Panc1 (cell line): ENCODE data around the gene MEMO1. TPM values are rescaled to one million over a fixed set of nuclear protein-coding genes. Genes with fewer than 3 reads are reported as not detected.

ENCODE experiments used
- ATAC-seq: fragments of 200-7000 bp; cut with Tn5 transposase; 2 replicates; pipeline ENCODE4 v1.9.1; 2020; ENCODE audit warnings: mild to moderate bottlenecking, moderate library complexity
- BruUV-seq: library from RNA; stranded (reverse); fragments of 400-500 nt; replicated peaks from 2 replicates; lab custom pipeline; 2021; lab: Mats Ljungman, UMichigan
- CTCF ChIA-PET: fragments of 300-600 bp; sonication (Branson Sonifier 250); formaldehyde crosslinking; loops from one replicate; lab custom pipeline; 2022; ENCODE audit warnings: antibody characterized with exemption; lab: Charles Lee
- POLR2A ChIA-PET: fragments of 300-600 bp; sonication (Branson Sonifier 250); formaldehyde crosslinking; loops from one replicate; lab custom pipeline; 2022; ENCODE audit warnings: antibody characterized with exemption; lab: Charles Lee
- DNase-seq: peaks from one replicate; pipeline ENCODE4 v3.0.0-alpha.2; 2010; ENCODE audit warnings: low read depth, low spot score
- H3K27ac ChIP-seq: 2 replicates; pipeline ENCODE4 v1.5.1; 2011; ENCODE audit warnings: mild to moderate bottlenecking, low read length, inconsistent platforms
- H3K27me3 ChIP-seq: fragments of 200-500 bp; sonication (Bioruptor generic); 2 replicates; pipeline ENCODE4 v1.6.0; 2014; ENCODE audit warnings: low read length, inconsistent platforms; ENCODE audit not compliant: control insufficient read depth, insufficient read depth
- H3K36me3 ChIP-seq: fragments of 200-500 bp; sonication (Bioruptor generic); 2 replicates; pipeline ENCODE4 v1.5.1; 2014; ENCODE audit warnings: inconsistent platforms, mild to moderate bottlenecking, low read length, moderate library complexity; ENCODE audit not compliant: control insufficient read depth, insufficient read depth
- H3K4me1 ChIP-seq: 2 replicates; pipeline ENCODE4 v1.5.1; 2011; ENCODE audit warnings: inconsistent platforms, mild to moderate bottlenecking, low read length, moderate library complexity; ENCODE audit not compliant: control insufficient read depth, insufficient read depth
- H3K4me3 ChIP-seq, 2 experiments: 2 replicates each; pipeline ENCODE4 v1.5.1; 2011 to 2012; ENCODE audit warnings: low read depth in 2 of 2, low read length in 2 of 2, mild to moderate bottlenecking in 2 of 2, inconsistent platforms in 1 of 2, moderate library complexity in 1 of 2
- H3K9me3 ChIP-seq: fragments of 200-500 bp; sonication (Bioruptor generic); 2 replicates; pipeline ENCODE4 v1.5.1; 2014; ENCODE audit warnings: low read depth, mild to moderate bottlenecking, inconsistent platforms, low read length, moderate library complexity; ENCODE audit not compliant: control insufficient read depth, insufficient read depth
- POLR2AphosphoS5 ChIP-seq: IDR thresholded peaks from 2 replicates; pipeline ENCODE4 v1.6.1; 2012; ENCODE audit warnings: mild to moderate bottlenecking, low read depth, low read length, moderate library complexity
- SIN3A ChIP-seq: IDR thresholded peaks from 2 replicates; pipeline ENCODE4 v1.6.1; 2012; ENCODE audit warnings: low read depth, mild to moderate bottlenecking, low read length, moderate library complexity, borderline replicate concordance; ENCODE audit not compliant: insufficient read depth
- TCF7L2 ChIP-seq: IDR thresholded peaks from 2 replicates; pipeline ENCODE4 v1.6.1; 2011; ENCODE audit warnings: mild to moderate bottlenecking, low read depth, low read length, inconsistent platforms
- in situ Hi-C: cut with HindIII; loops from 2 replicates; pipeline ENCODE4 v1.10.0; 2016; ENCODE audit warnings: low sequenced_read_pairs, low pct_unique_long_range_greater_than_20kb
- intact Hi-C: fragments of 100-400 bp; cut with micrococcal nuclease; formaldehyde crosslinking; loops from one replicate; pipeline ENCODE4 v1.10.0; 2022; ENCODE audit not compliant: unreplicated experiment
- total RNA-seq: library from RNA; stranded (reverse); gene quantifications from one replicate; pipeline ENCODE4 v1.2.1, GENCODE V29; 2021; ENCODE audit not compliant: unreplicated experiment
- TF ChIP-seq, protein P1 (sequence below), 2 experiments: IDR thresholded peaks; 2 replicates each; pipeline ENCODE4 v1.6.1; 2011 to 2012; ENCODE audit warnings: low read depth in 2 of 2, control low read depth in 1 of 2, low read length in 1 of 2, mild to moderate bottlenecking in 1 of 2, moderate library complexity in 1 of 2; ENCODE audit not compliant: insufficient read depth in 1 of 2
- TF ChIP-seq, protein P2 (sequence below): fragments of 450-650 bp; IDR thresholded peaks from 2 replicates; pipeline ENCODE4 v1.5.1; 2017; ENCODE audit warnings: mild to moderate bottlenecking

Gene MEMO1
- total RNA-seq, 1 experiment from 2014 or later: 60.8 TPM

DNA sequence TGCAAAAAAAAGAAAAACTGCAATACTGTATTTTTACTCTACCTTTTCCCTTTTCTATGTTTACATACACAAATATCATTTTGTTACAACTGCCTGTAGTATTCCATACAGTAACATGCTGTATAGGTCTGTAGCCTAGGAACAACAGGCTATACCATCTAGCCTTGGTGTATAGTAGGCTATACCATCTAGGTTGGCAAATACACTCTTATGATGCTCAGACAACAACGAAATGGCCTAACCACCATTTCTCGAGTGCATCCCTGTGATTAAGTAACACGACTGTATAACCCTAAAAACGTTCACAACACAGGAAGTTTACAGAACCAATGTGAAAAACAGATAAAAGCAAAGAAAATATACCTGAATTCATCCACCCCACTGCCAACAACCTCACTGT, 64.0 kb downstream of the MEMO1 start:
- ChIA-PET POLR2A (no interaction called here), CTCF (no interaction called here)
- TF ChIP-seq, protein P1, sequence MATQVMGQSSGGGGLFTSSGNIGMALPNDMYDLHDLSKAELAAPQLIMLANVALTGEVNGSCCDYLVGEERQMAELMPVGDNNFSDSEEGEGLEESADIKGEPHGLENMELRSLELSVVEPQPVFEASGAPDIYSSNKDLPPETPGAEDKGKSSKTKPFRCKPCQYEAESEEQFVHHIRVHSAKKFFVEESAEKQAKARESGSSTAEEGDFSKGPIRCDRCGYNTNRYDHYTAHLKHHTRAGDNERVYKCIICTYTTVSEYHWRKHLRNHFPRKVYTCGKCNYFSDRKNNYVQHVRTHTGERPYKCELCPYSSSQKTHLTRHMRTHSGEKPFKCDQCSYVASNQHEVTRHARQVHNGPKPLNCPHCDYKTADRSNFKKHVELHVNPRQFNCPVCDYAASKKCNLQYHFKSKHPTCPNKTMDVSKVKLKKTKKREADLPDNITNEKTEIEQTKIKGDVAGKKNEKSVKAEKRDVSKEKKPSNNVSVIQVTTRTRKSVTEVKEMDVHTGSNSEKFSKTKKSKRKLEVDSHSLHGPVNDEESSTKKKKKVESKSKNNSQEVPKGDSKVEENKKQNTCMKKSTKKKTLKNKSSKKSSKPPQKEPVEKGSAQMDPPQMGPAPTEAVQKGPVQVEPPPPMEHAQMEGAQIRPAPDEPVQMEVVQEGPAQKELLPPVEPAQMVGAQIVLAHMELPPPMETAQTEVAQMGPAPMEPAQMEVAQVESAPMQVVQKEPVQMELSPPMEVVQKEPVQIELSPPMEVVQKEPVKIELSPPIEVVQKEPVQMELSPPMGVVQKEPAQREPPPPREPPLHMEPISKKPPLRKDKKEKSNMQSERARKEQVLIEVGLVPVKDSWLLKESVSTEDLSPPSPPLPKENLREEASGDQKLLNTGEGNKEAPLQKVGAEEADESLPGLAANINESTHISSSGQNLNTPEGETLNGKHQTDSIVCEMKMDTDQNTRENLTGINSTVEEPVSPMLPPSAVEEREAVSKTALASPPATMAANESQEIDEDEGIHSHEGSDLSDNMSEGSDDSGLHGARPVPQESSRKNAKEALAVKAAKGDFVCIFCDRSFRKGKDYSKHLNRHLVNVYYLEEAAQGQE (IDR thresholded peaks at IDR 0.05; ENCODE audit: insufficient read depth in 1 of 2, low read depth in 2 of 2, low read length in 1 of 2): no peak
- TF ChIP-seq TCF7L2 (no peak), SIN3A (no peak), POLR2AphosphoS5 (no peak)
- TF ChIP-seq, protein P2, sequence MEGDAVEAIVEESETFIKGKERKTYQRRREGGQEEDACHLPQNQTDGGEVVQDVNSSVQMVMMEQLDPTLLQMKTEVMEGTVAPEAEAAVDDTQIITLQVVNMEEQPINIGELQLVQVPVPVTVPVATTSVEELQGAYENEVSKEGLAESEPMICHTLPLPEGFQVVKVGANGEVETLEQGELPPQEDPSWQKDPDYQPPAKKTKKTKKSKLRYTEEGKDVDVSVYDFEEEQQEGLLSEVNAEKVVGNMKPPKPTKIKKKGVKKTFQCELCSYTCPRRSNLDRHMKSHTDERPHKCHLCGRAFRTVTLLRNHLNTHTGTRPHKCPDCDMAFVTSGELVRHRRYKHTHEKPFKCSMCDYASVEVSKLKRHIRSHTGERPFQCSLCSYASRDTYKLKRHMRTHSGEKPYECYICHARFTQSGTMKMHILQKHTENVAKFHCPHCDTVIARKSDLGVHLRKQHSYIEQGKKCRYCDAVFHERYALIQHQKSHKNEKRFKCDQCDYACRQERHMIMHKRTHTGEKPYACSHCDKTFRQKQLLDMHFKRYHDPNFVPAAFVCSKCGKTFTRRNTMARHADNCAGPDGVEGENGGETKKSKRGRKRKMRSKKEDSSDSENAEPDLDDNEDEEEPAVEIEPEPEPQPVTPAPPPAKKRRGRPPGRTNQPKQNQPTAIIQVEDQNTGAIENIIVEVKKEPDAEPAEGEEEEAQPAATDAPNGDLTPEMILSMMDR: no peak
- BruUV-seq: no TSS peak
- Histone ChIP-seq H3K4me3 (no peak overlapping the region), H3K4me1 (peaks cover 10% of the 10 kb centered on the region), H3K27me3 (no peaks in the 10 kb centered on the region), H3K27ac (no peak overlapping the region), H3K9me3 (no peaks in the 10 kb centered on the region), H3K36me3 (no peaks in the 10 kb centered on the region)
- no peak for ATAC-seq
- DNase-seq: no peak
- intact Hi-C loops (no loop called here), in situ Hi-C loops (no loop called here)

DNA sequence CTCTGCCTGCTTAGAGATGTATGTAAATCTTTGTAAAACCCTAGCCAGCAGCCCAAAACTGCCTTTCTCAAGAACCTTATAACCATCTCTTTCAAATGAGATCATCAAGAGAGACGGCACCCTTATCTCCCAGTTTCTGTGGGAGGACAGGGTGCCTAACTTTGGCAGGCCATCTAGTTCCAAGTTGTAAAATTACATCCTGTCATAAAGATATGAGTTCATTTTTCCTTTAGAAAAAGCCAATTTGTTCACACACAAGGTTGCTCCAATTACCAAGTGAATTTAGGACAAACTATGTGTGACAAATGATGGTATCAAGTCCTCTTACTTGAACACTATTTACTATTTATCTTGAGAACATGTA, 65.3 kb downstream of the MEMO1 start:
- no peak for ATAC-seq
- Histone ChIP-seq H3K9me3 (no peaks in the 10 kb centered on the region), H3K4me3 (no peak overlapping the region), H3K36me3 (no peaks in the 10 kb centered on the region), H3K27ac (no peak overlapping the region), H3K4me1 (peaks cover 10% of the 10 kb centered on the region), H3K27me3 (no peaks in the 10 kb centered on the region)
- ChIA-PET CTCF (no interaction called here), POLR2A (no interaction called here)
- intact Hi-C loops: no loop called here
- no peak for DNase-seq
- no peak for TF ChIP-seq TCF7L2
- TF ChIP-seq, protein P2: no peak
- in situ Hi-C loops: no loop called here
- no TSS peak for BruUV-seq
